ENCODE measurements around the gene KCNJ10. TPM values are rescaled to one million over a fixed set of nuclear protein-coding genes. Genes with fewer than 3 reads are reported as not detected.

The KCNJ10 gene
- total RNA-seq, 1 donor from 2014 or later = 0.12 TPM

DNA sequence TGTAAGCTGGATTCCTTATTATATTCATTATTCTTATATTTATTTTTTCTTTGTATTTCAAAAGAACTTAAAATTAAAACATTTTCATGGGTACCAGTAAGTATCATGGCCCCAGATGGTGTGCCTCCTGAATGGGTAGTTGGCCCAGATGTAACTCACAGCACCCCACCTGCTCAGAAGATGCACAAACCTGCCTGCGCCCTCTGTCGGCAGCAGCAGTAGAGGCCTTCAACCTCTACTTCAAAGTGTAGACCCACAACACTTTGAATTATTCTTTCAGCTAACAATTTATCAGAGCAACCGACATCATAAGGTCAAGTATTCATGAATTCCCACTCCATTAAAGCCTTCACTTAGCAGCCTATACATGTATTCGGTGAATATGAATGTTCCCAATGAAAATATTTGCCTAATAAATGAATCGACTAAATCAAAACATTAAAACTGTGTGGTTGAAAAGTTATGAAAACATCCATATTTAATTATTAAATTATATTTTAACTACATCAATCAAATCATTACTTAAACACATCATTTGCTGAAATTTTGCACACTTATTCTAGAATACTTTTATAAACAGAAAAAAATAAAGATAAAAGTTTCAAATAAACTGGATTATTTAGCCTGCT is 63.5 kb downstream of the KCNJ10 start:
- peaks cover 38% of the 10 kb centered on the region for H3K27me3 Mint-ChIP-seq

DNA sequence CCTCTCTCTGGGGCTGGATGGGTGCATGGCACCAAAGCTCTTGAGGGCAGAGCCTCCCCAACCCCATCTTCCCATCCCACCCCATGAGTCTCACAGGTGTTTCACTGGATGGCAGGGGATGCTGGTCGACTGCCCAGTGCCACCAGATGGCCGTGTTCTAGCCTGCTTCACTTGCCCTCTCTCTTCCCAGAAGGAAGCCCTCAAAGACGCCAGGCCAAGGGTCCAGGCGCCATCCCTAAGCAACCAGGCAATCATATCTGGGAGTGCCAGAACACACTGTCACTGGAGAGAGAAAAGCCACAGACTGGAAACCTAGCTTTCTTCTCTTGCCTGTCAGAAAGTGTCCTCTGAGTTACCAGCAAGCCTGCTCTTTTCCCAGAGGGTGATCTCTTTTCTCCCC is 64.9 kb downstream of the KCNJ10 start:
- no peak overlapping the region for H3K27ac Mint-ChIP-seq
- DNase-seq (ENCODE audit: low spot score, unreplicated experiment) = no peak
- no peak overlapping the region for H3K4me3 Mint-ChIP-seq (ENCODE audit: low read depth)
- no peaks in the 10 kb centered on the region for H3K36me3 Mint-ChIP-seq (ENCODE audit: insufficient read depth)
- H3K4me1 Mint-ChIP-seq (ENCODE audit: low read depth) = no peaks in the 10 kb centered on the region
- TF ChIP-seq, protein P1, sequence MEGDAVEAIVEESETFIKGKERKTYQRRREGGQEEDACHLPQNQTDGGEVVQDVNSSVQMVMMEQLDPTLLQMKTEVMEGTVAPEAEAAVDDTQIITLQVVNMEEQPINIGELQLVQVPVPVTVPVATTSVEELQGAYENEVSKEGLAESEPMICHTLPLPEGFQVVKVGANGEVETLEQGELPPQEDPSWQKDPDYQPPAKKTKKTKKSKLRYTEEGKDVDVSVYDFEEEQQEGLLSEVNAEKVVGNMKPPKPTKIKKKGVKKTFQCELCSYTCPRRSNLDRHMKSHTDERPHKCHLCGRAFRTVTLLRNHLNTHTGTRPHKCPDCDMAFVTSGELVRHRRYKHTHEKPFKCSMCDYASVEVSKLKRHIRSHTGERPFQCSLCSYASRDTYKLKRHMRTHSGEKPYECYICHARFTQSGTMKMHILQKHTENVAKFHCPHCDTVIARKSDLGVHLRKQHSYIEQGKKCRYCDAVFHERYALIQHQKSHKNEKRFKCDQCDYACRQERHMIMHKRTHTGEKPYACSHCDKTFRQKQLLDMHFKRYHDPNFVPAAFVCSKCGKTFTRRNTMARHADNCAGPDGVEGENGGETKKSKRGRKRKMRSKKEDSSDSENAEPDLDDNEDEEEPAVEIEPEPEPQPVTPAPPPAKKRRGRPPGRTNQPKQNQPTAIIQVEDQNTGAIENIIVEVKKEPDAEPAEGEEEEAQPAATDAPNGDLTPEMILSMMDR (IDR thresholded peaks at IDR 0.05; ENCODE audit: unreplicated experiment) = no peak
- H3K9me3 Mint-ChIP-seq (ENCODE audit: low read depth) = no peaks in the 10 kb centered on the region
- H3K27me3 Mint-ChIP-seq = peaks cover 38% of the 10 kb centered on the region

More for the DNA sequence above, 63.5 kb downstream of the KCNJ10 start:
- Mint-ChIP-seq H3K4me1 (ENCODE audit: low read depth) (no peaks in the 10 kb centered on the region), H3K36me3 (ENCODE audit: insufficient read depth) (no peaks in the 10 kb centered on the region), H3K27ac (no peak overlapping the region), H3K4me3 (ENCODE audit: low read depth) (no peak overlapping the region), H3K9me3 (ENCODE audit: low read depth) (no peaks in the 10 kb centered on the region)
- TF ChIP-seq, protein P1 (IDR thresholded peaks at IDR 0.05; ENCODE audit: unreplicated experiment) = peak; percentile 97
- DNase-seq (ENCODE audit: low spot score, unreplicated experiment) = peak; percentile 61

DNA sequence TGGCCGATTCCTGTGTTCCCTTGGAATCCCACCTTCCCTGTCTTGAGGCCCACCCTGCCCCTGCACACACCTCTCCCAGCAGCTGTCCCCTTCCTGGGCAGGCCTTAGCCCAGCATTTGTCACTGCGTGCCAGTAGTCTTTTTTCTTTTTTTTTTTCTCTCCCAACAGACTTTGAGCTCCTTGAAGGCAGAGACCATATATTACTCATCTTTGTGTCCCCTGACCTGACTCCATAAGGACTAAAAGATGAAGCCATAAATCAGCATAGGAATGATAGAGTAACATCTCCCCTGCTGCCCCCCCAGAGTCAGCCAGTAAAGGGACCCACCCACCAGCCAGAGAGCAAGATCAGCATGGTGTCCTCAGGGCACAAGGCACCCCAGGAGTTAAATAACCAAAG is 65.5 kb downstream of the KCNJ10 start:
- H3K9me3 Mint-ChIP-seq (ENCODE audit: low read depth) = no peaks in the 10 kb centered on the region

DNA sequence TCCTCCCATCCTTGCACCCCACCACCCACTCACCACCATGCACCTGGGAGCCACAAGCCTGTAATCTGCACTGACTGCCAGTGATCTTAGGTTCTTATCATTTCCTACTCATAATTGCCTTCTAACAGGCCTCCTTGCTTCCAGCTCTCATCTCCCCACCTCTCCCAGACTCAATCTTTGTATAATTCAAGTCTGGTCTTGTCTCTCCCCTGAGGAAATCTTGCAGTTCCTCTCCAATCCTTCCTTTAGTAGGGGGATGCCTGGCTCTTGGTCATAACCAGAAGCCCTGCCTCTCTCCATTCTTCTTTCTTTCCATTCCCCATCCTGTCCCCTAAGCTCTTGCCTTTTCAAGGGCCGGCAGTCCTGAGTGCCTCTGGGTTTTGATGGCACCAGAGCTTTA is 66.0 kb downstream of the KCNJ10 start:
- Mint-ChIP-seq H3K27ac (peak overlapping the region; percentile 33), H3K4me1 (ENCODE audit: low read depth) (no peaks in the 10 kb centered on the region), H3K9me3 (ENCODE audit: low read depth) (no peaks in the 10 kb centered on the region), H3K4me3 (ENCODE audit: low read depth) (no peak overlapping the region), H3K27me3 (peaks cover 32% of the 10 kb centered on the region), H3K36me3 (ENCODE audit: insufficient read depth) (no peaks in the 10 kb centered on the region)
- DNase-seq (ENCODE audit: low spot score, unreplicated experiment) = no peak
- TF ChIP-seq, protein P1 (IDR thresholded peaks at IDR 0.05; ENCODE audit: unreplicated experiment) = no peak

More for the DNA sequence above, 65.5 kb downstream of the KCNJ10 start:
- no peak overlapping the region for H3K4me3 Mint-ChIP-seq (ENCODE audit: low read depth)
- no peaks in the 10 kb centered on the region for H3K36me3 Mint-ChIP-seq (ENCODE audit: insufficient read depth)
- H3K27ac Mint-ChIP-seq = peak overlapping the region; percentile 33
- no peaks in the 10 kb centered on the region for H3K4me1 Mint-ChIP-seq (ENCODE audit: low read depth)
- no peak for DNase-seq (ENCODE audit: low spot score, unreplicated experiment)
- TF ChIP-seq, protein P1 (IDR thresholded peaks at IDR 0.05; ENCODE audit: unreplicated experiment) = no peak
- H3K27me3 Mint-ChIP-seq = peaks cover 32% of the 10 kb centered on the region

DNA sequence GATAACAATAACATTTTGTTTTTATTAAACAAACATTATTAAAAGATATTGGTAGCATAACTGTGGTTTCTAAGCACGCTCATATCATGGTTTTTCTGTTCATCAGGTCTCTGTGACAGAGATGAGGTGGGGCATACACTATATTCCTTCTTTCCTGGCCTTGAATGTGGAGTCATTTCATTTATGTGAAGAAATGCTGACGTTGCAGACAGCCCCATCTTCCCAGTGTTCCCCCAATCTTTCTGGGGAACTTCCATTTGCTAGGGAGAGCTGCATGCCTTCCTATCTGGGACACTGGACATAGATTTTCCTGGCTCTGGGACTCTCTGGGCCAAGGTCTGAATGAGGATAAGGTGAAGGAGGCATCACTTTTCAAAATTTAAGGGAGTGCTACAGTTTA is 68.5 kb downstream of the KCNJ10 start:
- H3K4me3 Mint-ChIP-seq (ENCODE audit: low read depth) = no peak overlapping the region
- H3K36me3 Mint-ChIP-seq (ENCODE audit: insufficient read depth) = no peaks in the 10 kb centered on the region
- no peaks in the 10 kb centered on the region for H3K4me1 Mint-ChIP-seq (ENCODE audit: low read depth)
- H3K27ac Mint-ChIP-seq = no peak overlapping the region
- TF ChIP-seq, protein P1 (IDR thresholded peaks at IDR 0.05; ENCODE audit: unreplicated experiment) = no peak
- no peak for DNase-seq (ENCODE audit: low spot score, unreplicated experiment)
- H3K27me3 Mint-ChIP-seq = peaks cover 36% of the 10 kb centered on the region
- no peaks in the 10 kb centered on the region for H3K9me3 Mint-ChIP-seq (ENCODE audit: low read depth)
